Amniotic epithelial cell (primary cell): ENCODE data around the gene RNASE13.
"Not testable (repeated sequence)": the region's sequence is repeated elsewhere in the genome, so short reads cannot be mapped to it uniquely, and the experiment has no call there.

ENCODE experiments used
- DNase-seq: peaks from one replicate; pipeline ENCODE4 v3.0.0-alpha.2; 2010; ENCODE audit warnings: low read depth

The RNASE13 gene

DNA sequence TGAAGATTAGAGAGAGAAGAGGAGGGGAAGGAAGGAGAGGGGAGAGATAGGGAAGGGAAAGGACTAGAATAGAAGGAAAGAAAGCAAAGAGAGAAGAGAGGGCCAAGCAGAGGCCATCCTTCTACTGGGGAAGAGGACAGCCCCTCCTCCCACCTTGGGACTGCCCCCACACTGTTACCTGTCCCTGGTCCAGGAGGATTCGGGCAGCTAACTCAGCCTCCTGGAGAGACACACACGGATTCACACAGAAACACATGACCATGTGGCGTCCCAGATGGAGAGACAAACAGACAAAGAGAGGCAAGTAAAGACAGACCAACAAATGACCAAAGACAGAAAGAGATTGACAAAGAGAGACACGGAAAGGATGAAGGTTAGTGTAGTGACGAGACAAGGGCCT is 11.9 kb downstream of the RNASE13 start:
- DNase-seq = no peak

DNA sequence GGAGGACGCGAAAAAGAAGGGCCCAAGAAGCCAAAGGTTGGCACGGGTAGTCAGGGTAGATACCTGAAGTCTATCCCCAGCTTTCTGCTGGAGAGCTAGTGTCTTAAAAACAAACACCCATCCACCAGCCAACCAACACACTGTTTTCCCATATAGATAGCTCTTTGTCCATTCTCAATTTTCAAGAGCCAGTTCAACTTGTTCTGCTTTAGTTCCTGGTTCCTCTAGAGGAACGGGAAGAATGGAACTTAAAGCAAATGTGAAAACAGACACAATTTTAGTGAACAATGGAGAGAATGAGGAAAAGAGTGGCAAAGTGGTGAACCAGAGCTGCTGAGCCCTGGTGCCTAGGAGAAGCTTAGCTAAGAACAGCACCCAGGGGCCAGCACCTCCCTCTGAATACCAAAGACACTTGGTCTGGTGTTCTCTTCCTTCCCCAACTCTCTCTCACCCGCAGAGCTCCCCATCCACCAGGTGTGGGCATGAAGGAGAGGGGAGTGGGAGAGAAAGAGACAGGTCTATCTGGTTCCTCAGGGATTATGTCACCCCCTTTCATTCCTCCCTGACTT is 13.5 kb downstream of the RNASE13 start:
- no peak for DNase-seq

DNA sequence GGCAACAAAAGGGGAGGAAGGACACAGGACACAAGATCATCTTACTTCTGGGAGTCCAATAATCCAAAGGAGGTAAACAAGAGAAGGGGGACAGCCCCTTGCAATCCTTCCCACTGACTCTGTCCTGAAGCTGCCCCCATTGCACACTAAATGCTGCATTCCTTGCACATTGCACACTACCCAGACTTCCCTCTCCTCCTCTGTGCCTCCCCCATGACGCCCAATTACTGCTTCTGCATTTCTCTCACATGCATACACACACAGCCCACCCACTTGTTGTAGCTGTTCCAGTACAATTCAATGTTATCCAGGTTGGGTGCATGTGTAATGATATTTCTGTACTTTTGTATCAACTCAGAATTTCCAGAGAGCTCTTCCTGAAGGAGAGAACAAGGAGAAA is 15.2 kb downstream of the RNASE13 start:
- DNase-seq = no peak

DNA sequence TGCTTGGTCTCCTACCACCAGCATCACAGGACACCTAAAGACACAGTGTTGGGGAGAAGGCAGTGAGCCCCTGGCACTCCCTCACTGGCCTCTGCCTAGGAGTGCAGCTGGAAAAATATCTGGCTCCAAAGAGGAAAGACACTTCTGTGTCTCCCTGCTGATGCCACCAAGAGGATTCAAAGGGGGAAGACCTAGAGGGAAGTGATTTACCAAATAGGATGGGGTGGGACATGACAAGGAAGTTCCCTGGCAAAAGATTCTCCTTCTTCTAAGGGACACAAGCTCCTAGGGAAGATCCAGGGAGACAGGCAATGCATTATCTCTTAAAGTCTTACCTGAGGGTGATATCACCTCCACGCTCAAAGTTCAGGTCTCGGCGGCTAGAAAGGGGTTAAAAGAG is 15.8 kb downstream of the RNASE13 start:
- no peak for DNase-seq

DNA sequence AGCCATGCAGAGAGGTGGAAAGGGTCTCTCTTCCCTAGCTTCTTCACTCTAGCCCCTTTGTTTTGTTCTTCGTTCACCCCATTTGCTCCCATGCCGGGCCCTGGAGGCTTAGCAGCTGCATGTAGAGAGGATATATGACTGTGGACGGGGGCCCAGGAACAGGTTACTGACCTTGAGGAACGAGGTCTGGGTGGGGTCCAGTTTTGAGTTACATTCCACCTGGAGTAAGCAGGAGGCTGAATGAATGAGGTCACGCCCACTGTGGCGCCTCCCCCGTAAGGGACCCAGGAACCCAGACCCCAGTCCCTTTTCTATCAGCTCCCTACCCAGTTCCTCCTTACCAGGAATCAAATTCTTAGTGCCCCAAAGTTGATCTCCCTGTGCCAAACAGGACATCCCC is 16.3 kb downstream of the RNASE13 start:
- DNase-seq = no peak

DNA sequence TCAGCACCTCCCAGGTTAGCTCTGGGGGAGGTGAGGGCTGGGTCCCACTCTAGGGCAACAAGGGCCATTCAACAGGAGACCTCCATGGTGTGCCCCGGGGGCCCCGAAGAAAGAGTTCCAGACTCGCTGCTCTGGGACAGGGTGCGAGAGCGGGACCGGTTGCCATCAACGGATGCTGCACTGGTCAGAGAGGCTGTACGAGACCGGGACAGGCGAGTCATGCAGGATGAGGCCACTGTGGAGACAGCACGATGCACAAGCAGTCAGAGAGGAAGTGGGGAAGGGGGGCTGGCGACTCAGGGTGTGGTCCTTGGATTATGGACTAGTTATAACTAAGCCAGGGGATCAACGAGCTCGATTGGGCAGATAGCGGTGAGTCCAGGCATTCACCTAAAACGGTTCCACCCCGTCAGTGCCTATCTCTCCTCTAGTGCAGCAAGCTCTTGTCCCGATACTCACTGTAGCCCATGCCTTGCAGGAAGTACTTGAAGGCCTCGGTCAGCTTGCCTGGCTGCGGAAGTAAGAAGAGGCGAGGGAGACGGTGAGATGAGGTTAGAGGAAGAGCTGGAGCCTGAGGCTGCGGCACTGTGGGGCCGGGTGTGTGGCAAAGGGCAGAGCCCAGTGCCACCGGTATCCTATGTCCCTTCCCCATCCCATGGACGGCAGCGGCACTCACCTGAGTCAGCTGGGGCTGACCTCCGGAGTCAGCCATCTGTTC is 16.9 kb downstream of the RNASE13 start:
- no peak for DNase-seq

DNA sequence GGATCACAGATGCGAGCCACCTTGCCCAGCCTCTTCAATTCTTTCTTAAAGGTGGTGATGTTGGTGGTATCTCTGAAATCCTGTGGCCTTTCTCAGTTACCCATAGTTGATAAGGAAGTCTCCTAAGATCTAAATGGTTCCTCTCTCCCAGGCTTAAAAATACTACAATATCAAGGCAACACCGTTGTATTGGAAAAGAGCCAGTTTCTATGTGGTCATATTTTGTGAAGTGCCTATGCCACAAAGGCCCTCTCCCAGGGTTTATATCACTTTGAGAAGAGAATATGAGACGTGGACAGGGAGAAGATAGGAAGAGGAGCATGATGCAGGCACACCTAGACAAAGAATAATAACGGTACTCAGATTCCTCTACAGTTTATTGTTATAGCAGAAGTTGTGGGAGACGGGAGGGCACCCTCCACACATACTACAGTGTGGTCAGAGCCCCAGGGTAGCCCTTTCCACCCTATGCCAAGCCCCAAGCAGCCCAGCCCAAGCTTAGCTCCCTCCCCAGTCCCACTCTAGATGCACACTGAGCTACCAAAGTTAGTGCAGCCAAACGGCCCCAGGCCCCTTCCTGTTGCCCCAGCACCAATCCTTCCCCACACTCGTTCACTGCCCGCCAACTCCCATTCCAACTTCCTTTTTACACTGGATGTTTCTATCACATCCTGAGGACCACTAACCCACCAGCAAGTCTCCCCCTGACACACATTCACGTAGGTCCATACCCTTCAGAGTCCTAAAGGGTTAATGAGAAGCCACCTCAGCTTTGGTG is 18.0 kb downstream of the RNASE13 start:
- DNase-seq = no peak

DNA sequence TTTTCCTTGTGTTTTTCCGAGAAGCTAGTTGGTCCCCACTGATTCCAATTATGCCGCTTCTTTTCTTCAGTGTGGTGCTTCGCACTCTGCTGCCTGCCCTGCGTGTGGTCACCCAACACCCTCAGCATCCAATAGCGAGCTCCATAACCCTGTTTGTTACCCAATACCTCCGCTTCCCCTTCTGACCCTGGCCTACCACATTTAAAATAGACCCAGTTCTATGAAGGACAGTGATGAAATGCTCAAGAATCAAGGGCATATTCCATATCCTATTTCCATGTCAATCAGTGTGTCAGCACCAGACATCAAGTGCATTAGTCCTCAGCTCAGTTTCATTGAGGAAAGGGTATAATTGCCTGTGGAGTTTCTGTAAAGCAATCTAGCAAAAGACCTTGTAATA is 19.3 kb downstream of the RNASE13 start:
- DNase-seq = no peak

DNA sequence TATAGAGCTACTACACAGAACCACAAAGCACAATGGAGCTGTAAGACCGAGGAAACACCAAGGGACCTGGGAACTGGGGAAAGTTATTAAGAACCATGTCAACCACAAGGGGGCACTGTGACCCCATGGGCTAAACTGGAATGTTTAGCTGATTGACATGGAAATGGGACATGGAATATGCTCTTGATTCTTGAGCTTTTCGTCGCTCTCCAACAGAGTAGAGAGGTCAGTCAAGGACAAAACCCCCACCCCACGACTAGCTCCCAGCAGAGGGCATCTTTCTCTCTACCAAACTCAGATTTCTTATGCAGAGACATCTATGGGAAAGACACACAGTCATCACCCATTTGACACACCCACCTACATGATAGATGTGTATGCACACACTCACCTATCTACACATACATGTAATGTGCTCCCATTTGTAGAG is 19.8 kb downstream of the RNASE13 start:
- peak; percentile 77 for DNase-seq

DNA sequence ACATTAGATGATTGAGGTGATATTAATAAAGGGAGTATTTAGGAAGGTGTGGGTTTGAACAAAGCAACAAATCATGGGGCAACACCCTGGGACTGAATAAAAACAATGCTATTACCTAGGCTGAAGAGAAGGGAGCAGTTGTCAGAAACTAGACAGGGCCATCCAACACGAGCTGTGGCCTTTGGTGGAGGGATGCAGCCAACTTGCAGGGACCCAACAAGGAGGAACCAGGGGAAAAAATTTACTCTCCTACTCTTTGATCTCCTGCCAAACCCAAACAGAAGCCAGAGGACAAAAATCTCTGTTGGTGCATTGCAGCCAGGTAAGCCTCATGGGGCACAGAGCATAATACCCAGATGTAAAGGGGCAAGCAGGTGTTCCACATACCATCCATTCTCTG is 23.5 kb downstream of the RNASE13 start:
- DNase-seq = no peak

DNA sequence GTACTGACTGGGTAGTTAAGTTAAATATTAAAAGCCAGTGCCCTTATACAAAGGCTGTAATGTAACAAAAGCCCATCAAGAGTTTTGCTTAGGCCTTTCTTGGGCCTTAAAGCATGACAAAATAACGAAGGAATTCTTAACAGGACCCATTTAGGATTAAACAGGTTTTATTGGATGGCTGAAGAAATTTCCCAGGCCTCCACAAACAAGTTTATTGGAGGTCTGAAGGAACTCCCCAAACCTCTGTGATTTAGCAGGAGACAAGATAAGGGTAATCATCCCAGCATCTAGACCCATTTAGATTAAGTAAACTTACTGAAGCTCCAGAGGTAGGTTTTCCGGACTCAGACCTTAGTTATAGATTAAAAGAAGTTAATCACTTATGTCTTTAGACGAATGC is 24.9 kb downstream of the RNASE13 start:
- DNase-seq = not testable (repeated sequence)

DNA sequence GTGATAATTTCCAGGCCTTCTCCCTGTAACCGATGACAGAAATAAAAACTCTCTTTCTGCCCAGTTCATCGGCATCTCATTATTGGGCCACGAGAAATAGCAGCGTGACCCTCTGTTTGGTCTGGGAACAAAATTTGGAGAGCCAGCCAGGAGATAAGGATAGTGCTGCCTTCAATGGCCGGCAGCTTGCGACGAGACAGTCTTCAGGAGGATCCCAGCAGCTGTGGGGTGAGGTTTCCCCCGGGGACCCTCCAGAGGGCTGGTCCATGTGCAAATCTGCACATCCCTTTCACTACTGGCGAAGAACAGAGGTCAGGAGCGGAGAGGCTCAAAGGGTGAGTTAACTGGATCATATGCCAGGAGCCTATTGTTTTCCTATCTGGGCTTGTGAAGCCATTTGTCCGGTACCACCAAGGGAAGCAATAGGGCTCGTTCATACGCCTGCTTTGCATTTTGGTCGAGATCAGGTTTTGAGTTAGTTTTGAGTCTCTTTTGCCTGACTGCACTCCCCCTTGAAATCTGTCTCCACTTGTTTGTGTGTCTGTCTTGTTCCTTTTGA is 30.7 kb downstream of the RNASE13 start:
- DNase-seq = no peak

DNA sequence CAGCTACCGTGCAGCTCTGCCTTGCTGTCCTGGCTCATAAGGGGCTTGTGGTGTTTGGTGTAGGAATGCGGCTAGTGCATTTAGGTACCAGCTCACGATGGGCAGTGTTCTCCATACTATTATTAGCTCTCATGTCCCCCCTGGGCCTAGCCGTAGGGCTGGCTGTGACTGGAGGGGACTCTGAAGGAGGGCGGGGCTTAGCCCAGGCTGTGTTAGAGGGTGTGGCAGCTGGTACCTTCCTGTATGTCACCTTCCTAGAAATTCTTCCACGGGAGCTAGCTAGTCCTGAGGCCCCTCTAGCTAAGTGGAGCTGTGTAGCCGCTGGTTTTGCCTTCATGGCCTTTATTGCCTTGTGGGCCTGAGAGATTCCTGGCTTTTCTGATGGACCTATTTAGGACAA is 33.4 kb downstream of the RNASE13 start:
- no peak for DNase-seq

DNA sequence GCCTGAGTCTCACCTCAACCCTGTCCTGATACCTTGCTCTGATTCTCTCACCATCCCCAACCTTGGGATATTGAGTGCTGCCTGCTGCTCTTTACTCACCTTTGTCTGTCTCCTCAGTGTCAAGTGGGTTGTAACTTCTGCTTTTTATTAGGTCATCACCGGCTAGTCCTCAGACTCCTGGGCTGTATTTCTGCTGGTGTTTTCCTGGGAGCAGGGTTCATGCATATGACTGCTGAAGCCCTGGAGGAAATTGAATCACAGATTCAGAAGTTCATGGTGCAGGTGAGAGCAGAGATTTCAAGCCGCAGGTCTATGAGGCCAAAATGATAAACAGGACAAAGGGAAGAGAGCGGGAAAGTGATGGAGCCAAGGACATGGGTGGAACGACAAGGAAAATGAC is 35.0 kb downstream of the RNASE13 start:
- no peak for DNase-seq

DNA sequence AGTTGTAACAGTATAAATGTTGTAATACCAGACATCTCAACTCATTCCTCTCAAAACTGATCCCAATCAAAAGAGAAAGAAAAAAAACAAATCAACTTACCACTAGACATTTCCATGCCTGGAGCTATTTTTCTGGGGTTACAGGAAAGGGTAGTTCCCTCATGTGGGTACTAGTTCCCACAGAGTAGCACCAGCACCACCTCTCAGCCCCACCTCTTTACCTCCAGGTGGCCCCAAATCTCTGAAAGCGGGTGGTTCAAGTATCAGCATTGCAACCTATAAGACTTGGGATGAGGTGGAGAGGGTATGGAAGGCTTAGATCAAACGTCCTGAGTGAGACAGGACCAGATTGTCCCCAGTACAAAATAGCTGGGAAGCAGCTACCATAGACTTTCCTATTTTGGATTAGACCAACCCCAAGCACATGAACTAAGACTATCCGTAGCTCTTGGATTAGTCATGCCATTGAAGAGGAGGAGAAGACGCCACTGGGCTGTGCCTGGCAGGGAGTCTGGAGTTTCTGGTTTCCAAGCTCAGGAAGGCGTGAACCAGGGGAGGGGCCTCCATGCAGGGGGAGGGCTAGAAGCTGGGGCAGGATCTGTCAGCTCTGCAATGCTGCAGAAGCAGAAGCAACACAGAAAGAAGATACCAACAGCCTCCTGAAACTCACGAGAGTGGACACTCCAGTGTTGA is 35.8 kb downstream of the RNASE13 start, which contains the start of gene SLC39A2:
Gene SLC39A2 (plus strand): TSS at position 620 of the 693 bp plus-strand sequence. CDS start 154 bp downstream, outside the sequence.
- DNase-seq = peak; percentile 83

DNA sequence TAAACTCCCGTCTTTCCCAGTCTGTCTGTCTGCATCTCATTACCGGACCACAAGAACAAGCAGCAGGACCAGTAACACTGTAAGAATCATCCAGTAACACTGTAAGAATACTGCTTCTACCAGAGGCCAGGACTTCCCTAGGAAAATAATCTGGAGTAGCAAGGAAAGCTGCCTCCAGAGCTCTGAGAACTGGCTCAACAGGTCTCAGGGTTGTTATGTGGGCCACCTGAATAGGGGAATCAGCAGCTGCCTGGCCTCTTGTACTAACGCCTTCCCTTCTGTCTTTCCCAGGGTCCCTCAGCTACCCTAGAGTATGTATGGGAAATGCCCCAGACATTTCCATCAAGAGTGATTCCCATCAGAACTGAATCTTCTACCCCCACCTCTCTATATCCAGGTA is 36.5 kb downstream of the RNASE13 start:
- no peak for DNase-seq

DNA sequence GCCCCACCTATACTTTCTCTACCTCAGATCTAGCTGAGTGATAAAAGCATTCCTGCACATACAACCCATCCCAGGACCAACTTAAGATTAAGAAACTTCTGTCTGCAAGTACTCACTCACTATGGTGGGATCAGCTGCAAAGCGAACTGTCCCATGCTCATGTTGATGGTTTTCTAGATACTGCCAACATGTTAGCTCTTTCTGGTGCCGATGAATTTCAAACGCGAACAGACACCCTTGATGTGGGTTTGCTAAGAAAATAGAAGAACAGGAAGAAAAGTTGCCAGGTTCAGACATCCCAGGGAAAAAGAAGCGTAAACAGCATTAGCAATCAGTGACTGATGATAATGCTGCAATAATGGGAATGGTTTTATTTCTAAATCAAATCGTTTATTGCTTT is 37.0 kb downstream of the RNASE13 start:
- DNase-seq = no peak

DNA sequence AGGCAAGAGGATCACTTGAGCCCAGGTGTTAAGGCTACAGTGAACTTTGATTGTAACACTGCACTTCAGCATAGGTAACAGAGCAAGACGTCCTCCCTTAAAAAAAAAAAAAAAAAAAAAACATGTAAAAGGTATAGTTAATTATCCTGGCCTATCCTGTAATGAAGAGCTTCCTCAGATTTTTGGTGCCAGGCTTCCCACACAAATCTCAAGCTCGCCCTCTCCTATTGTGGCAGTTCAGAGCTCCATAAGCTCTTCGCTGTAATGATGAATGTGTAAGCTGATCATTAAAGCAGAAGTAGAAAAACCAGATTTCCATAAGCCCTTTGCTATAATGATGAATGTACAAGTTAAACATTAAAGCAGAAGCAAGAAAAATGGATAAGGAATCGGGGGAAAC is 37.5 kb downstream of the RNASE13 start:
- no peak for DNase-seq

DNA sequence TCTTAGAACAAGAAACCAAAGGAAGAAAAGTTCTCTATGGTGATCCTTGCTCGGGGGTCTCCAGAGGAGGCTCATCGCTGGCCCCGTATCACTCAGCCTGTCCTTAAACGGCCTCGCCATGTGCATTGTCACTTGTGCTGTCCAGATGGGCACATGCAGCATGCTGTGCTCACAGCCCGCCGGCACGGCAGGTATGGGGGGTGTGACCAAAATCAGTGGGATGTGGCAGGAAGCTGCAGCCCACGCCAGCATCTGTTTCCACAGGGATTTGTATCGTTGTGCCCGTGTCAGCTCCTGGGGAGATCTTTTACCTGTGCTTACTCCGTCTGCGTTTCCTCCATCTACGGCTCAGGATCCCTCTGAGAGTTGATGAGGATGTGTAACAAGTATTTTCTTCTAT is 38.1 kb downstream of the RNASE13 start:
- no peak for DNase-seq

DNA sequence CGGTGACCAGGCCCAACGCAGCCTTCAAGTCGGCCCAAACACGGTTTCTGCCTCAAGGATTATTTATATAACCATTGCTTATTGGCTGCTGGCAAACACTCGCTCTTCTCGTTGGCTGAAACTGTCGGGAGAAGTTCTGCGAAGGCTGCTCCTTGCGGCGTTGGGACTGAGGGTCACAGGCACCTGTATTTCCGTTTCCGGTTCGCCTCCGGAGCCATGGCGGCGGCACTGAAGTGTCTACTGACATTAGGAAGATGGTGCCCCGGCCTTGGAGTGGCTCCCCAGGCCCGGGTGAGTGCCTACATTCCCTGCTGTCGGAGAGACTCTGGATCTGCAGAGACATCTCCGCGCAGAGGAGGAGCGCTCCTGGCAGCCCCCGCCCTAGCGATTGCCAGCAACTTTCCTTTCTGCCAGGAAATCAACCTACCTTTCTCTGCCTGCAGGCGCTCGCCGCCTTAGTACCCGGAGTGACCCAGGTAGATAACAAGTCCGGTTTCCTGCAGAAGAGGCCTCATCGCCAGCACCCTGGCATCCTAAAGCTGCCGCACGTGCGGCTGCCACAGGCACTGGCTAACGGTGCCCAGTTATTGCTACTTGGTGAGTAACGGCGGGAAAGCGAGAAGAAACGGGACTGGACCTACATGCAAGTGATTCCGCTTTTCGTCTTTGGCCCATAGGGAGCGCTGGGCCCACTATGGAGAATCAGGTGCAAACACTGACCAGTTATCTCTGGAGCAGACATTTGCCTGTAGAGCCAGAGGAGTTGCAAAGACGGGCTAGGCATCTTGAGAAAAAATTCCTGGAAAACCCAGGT is 44.6 kb downstream of the RNASE13 start, which contains the start of gene METTL17:
Gene METTL17 (plus strand): TSS at position 194 of the 814 bp plus-strand sequence. CDS start 23 bp downstream, at position 217.
- peak; percentile 99 for DNase-seq

DNA sequence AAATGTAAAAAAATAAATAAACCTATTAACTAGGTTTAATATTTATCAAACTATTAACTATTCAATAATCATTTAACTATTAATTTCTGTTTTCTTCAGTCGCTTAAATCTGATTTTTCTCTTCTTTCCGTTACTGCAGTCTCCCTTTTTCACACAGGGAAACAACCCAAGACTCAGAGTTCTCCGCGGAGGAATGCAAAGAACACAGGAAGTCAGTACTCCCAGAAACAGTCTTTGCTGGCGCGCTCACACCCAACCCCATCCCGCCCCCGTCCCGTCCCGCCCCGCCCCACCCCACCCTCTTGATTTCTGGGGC is 45.2 kb downstream of the RNASE13 start:
- DNase-seq = no peak
